ENCODE data around the gene FAM20B. TPM values are rescaled to one million over a fixed set of nuclear protein-coding genes. Genes with fewer than 3 reads are reported as not detected.
"Not testable (repeated sequence)": the region's sequence is repeated elsewhere in the genome, so short reads cannot be mapped to it uniquely, and the experiment has no call there.

Gene FAM20B
- total and polyA plus RNA-seq, 4 experiments from 2014 or later, result 4.3 to 31.9 (median 19.2) TPM

GRCh38 chr1:179031284-179031683, 5.6 kb downstream of the FAM20B start:
- H3K27ac Mint-ChIP-seq, result peak overlapping the region in 3 of 7 donors; percentile 7 to 42 (median 25)
- ChIA-PET CTCF (ENCODE audit: partially characterized antibody) (no interaction called here), POLR2A (ENCODE audit: partially characterized antibody) (no interaction called here)
- Histone ChIP-seq H3K4me1 (ENCODE audit: insufficient read depth, low read length) (peaks cover 77% of the 10 kb centered on the region), H3K9me3 (ENCODE audit: control insufficient read depth in 1 of 2, low read length in 2 of 2) (no peaks in the 10 kb centered on the region), H3K36me3 (ENCODE audit: insufficient read depth, low read length) (no peaks in the 10 kb centered on the region), H3K4me3 (ENCODE audit: low read length in 2 of 2) (no peak overlapping the region), H3K27ac (ENCODE audit: low read depth, low read length) (no peak overlapping the region), H3K27me3 (ENCODE audit: insufficient read depth, low read length) (no peaks in the 10 kb centered on the region)
- intact Hi-C loops (cut with micrococcal nuclease), result no loop called here
- H3K4me1 Mint-ChIP-seq, result peaks cover 60 to 89% (median 74%) of the 10 kb centered on the region in 4 donors
- H3K9me3 Mint-ChIP-seq, result peaks cover 0 to 2% (median 0%) of the 10 kb centered on the region in 8 donors
- peak overlapping the region in 7 of 8 donors; percentile 17 to 78 (median 68) for H3K4me3 Mint-ChIP-seq
- DNase-seq, result no peak
- no peaks in the 10 kb centered on the region for H3K27me3 Mint-ChIP-seq
- no peaks in the 10 kb centered on the region for H3K36me3 Mint-ChIP-seq

- Histone ChIP-seq H3K27ac (ENCODE audit: low read depth, low read length) (no peak overlapping the region), H3K4me1 (ENCODE audit: insufficient read depth, low read length) (peaks cover 80% of the 10 kb centered on the region), H3K9me3 (ENCODE audit: control insufficient read depth in 1 of 2, low read length in 2 of 2) (no peaks in the 10 kb centered on the region), H3K4me3 (ENCODE audit: low read length in 2 of 2) (no peak overlapping the region), H3K27me3 (ENCODE audit: insufficient read depth, low read length) (no peaks in the 10 kb centered on the region), H3K36me3 (ENCODE audit: insufficient read depth, low read length) (no peaks in the 10 kb centered on the region)
- ChIA-PET POLR2A (ENCODE audit: partially characterized antibody) (no interaction called here), CTCF (ENCODE audit: partially characterized antibody) (no interaction called here)
- Mint-ChIP-seq H3K36me3 (no peaks in the 10 kb centered on the region), H3K27me3 (no peaks in the 10 kb centered on the region), H3K9me3 (peaks cover 0 to 2% (median 0%) of the 10 kb centered on the region in 8 donors), H3K4me3 (peak overlapping the region in 3 of 8 donors; percentile 17 to 78 (median 35)), H3K4me1 (peaks cover 64 to 91% (median 76%) of the 10 kb centered on the region in 4 donors), H3K27ac (peak overlapping the region in 3 of 7 donors; percentile 24 to 77 (median 39))
- intact Hi-C loops (cut with micrococcal nuclease), result no loop called here
- no peak for DNase-seq
Observed at GRCh38 chr1:179031855-179032513, 6.3 kb downstream of the FAM20B start.

- Mint-ChIP-seq H3K4me3 (peak overlapping the region in 4 of 8 donors; percentile 5 to 46 (median 36)), H3K27me3 (no peaks in the 10 kb centered on the region), H3K4me1 (peaks cover 63 to 84% (median 71%) of the 10 kb centered on the region in 4 donors), H3K36me3 (no peaks in the 10 kb centered on the region), H3K9me3 (peaks cover 0 to 2% (median 0%) of the 10 kb centered on the region in 8 donors), H3K27ac (peak overlapping the region; percentile 15 to 89 (median 33))
- ChIA-PET CTCF (ENCODE audit: partially characterized antibody) (no interaction called here), POLR2A (ENCODE audit: partially characterized antibody) (interaction anchor here (0.9 kb wide), 1 partner anchor 12 kb away, joined by 3 read pairs; no protein-coding TSS in a partner anchor)
- peak in 1 of 5 donors; percentile 20 for DNase-seq
- no peak overlapping the region for H3K4me3 ChIP-seq (ENCODE audit: low read length in 2 of 2)
- intact Hi-C loops (cut with micrococcal nuclease), result no loop called here
- peaks cover 81% of the 10 kb centered on the region for H3K4me1 ChIP-seq (ENCODE audit: insufficient read depth, low read length)
- no peaks in the 10 kb centered on the region for H3K27me3 ChIP-seq (ENCODE audit: insufficient read depth, low read length)
- no peak overlapping the region for H3K27ac ChIP-seq (ENCODE audit: low read depth, low read length)
- H3K36me3 ChIP-seq (ENCODE audit: insufficient read depth, low read length), result no peaks in the 10 kb centered on the region
- no peaks in the 10 kb centered on the region for H3K9me3 ChIP-seq (ENCODE audit: control insufficient read depth in 1 of 2, low read length in 2 of 2)
Observed at GRCh38 chr1:179034720-179035119, 9.0 kb downstream of the FAM20B start.

- peaks cover 43 to 64% (median 51%) of the 10 kb centered on the region in 4 donors for H3K4me1 Mint-ChIP-seq
- H3K27ac Mint-ChIP-seq, result peak overlapping the region; percentile 0 to 65 (median 27)
- peak overlapping the region in 6 of 8 donors; percentile 1 to 73 (median 52) for H3K4me3 Mint-ChIP-seq
- DNase-seq, result peak in 2 of 5 donors; percentile 8 to 26
- Histone ChIP-seq H3K4me3 (ENCODE audit: low read length in 2 of 2) (no peak overlapping the region), H3K27ac (ENCODE audit: low read depth, low read length) (no peak overlapping the region), H3K36me3 (ENCODE audit: insufficient read depth, low read length) (no peaks in the 10 kb centered on the region), H3K27me3 (ENCODE audit: insufficient read depth, low read length) (no peaks in the 10 kb centered on the region), H3K4me1 (ENCODE audit: insufficient read depth, low read length) (peaks cover 59% of the 10 kb centered on the region), H3K9me3 (ENCODE audit: control insufficient read depth in 1 of 2, low read length in 2 of 2) (no peaks in the 10 kb centered on the region)
- H3K36me3 Mint-ChIP-seq, result no peaks in the 10 kb centered on the region
- POLR2A ChIA-PET (ENCODE audit: partially characterized antibody), result interaction anchor here (2.1 kb wide), 1 partner anchor 10 kb away, joined by 8 read pairs; no protein-coding TSS in a partner anchor
- intact Hi-C loops (cut with micrococcal nuclease), result no loop called here
- CTCF ChIA-PET (ENCODE audit: partially characterized antibody), result interaction anchor here (1.0 to 1.9 kb wide), 4 partner anchors 9 to 41 kb away, joined by 3 to 6 read pairs (median 4); no protein-coding TSS in a partner anchor
- H3K27me3 Mint-ChIP-seq, result no peaks in the 10 kb centered on the region
- peaks cover 0 to 2% (median 0%) of the 10 kb centered on the region in 8 donors for H3K9me3 Mint-ChIP-seq
Observed at GRCh38 chr1:179036844-179037465, 11.3 kb downstream of the FAM20B start.

- intact Hi-C loops (cut with micrococcal nuclease), result no loop called here
- H3K4me1 ChIP-seq (ENCODE audit: insufficient read depth, low read length), result peaks cover 48% of the 10 kb centered on the region
- peaks cover 0 to 3% of the 10 kb centered on the region in 2 donors for H3K36me3 Mint-ChIP-seq
- no peak overlapping the region for H3K27ac ChIP-seq (ENCODE audit: low read depth, low read length)
- CTCF ChIA-PET (ENCODE audit: partially characterized antibody), result interaction anchor here (1.2 to 1.9 kb wide), 3 partner anchors 11 to 41 kb away, joined by 3 to 5 read pairs (median 4); no protein-coding TSS in a partner anchor
- H3K27ac Mint-ChIP-seq, result peak overlapping the region in 2 of 7 donors; percentile 6 to 81
- H3K4me3 ChIP-seq (ENCODE audit: low read length in 2 of 2), result no peak overlapping the region
- no peaks in the 10 kb centered on the region for H3K27me3 ChIP-seq (ENCODE audit: insufficient read depth, low read length)
- H3K4me3 Mint-ChIP-seq, result peak overlapping the region in 4 of 8 donors; percentile 1 to 33 (median 8)
- POLR2A ChIA-PET (ENCODE audit: partially characterized antibody), result interaction anchor here (1.2 kb wide), 1 partner anchor 9 kb away, joined by 4 read pairs; no protein-coding TSS in a partner anchor
- DNase-seq, result no peak
- H3K9me3 ChIP-seq (ENCODE audit: control insufficient read depth in 1 of 2, low read length in 2 of 2), result no peaks in the 10 kb centered on the region
- H3K9me3 Mint-ChIP-seq, result peaks cover 0 to 2% (median 0%) of the 10 kb centered on the region in 8 donors
- no peaks in the 10 kb centered on the region for H3K36me3 ChIP-seq (ENCODE audit: insufficient read depth, low read length)
- H3K27me3 Mint-ChIP-seq, result no peaks in the 10 kb centered on the region
- H3K4me1 Mint-ChIP-seq, result peaks cover 38 to 59% (median 50%) of the 10 kb centered on the region in 4 donors
Observed at GRCh38 chr1:179038528-179039281, 13.0 kb downstream of the FAM20B start.

GRCh38 chr1:179039502-179040174, 13.9 kb downstream of the FAM20B start:
- intact Hi-C loops (cut with micrococcal nuclease); H3K27me3 Mint-ChIP-seq; H3K27ac ChIP-seq (ENCODE audit: low read depth, low read length); H3K9me3 Mint-ChIP-seq; H3K9me3 ChIP-seq (ENCODE audit: control insufficient read depth in 1 of 2, low read length in 2 of 2); H3K27me3 ChIP-seq (ENCODE audit: insufficient read depth, low read length); DNase-seq; H3K4me3 Mint-ChIP-seq; H3K36me3 ChIP-seq (ENCODE audit: insufficient read depth, low read length); H3K4me3 ChIP-seq (ENCODE audit: low read length in 2 of 2); H3K36me3 Mint-ChIP-seq: not testable (repeated sequence)
- Mint-ChIP-seq H3K4me1 (peaks cover 30 to 50% (median 42%) of the 10 kb centered on the region in 4 donors), H3K27ac (peak overlapping the region in 1 of 7 donors; percentile 27)
- H3K4me1 ChIP-seq (ENCODE audit: insufficient read depth, low read length), result peaks cover 40% of the 10 kb centered on the region
- ChIA-PET CTCF (ENCODE audit: partially characterized antibody) (interaction anchor here (1.2 kb wide), 1 partner anchor 40 kb away, joined by 4 read pairs; no protein-coding TSS in a partner anchor), POLR2A (ENCODE audit: partially characterized antibody) (interaction anchor here (1.2 kb wide), 1 partner anchor 10 kb away, joined by 4 read pairs; no protein-coding TSS in a partner anchor)

Measured in CD4-positive, alpha-beta memory T cell (primary cell).